Left renal cortex interstitium (tissue), 4 donors: ENCODE measurements around the gene STON2. TPM values are rescaled to one million over a fixed set of nuclear protein-coding genes. Genes with fewer than 3 reads are reported as not detected.
"Not testable (repeated sequence)": the region's sequence is repeated elsewhere in the genome, so short reads cannot be mapped to it uniquely, and the experiment has no call there.

Experiments
- DNase-seq, 4 donors: peaks; one replicate each; pipeline ENCODE4 v3.0.0-alpha.2; 2013; ENCODE audit warnings: low read depth in 4 of 4, low spot score in 2 of 4, missing footprints in 1 of 4
- polyA plus RNA-seq, 4 donors: library from polyadenylated mRNA; unstranded; fragments of 120-200 nt; gene quantifications; one replicate each; pipeline ENCODE4 v1.2.1, GENCODE V29; 2013; ENCODE audit not compliant: insufficient read length in 4 of 4

The STON2 gene
- polyA plus RNA-seq, 4 donors, result 33.3 to 63.4 (median 42.2) TPM

- no peak for DNase-seq
Observed at GRCh38 chr14:81234278-81234677, 165.8 kb downstream of the STON2 start.

GRCh38 chr14:81233615-81234014 is 166.5 kb downstream of the STON2 start:
- DNase-seq, result no peak

GRCh38 chr14:81231540-81231939 is 168.6 kb downstream of the STON2 start:
- DNase-seq, result no peak

- DNase-seq, result no peak
Observed at GRCh38 chr14:81224222-81224621, 175.9 kb downstream of the STON2 start.

- DNase-seq, result not testable (repeated sequence)
Observed at GRCh38 chr14:81223788-81224187, 176.3 kb downstream of the STON2 start.

GRCh38 chr14:81222691-81223090 is 177.4 kb downstream of the STON2 start:
- no peak for DNase-seq

- DNase-seq, result no peak
Observed at GRCh38 chr14:81222126-81222525, 178.0 kb downstream of the STON2 start.

- no peak for DNase-seq
Observed at GRCh38 chr14:81221579-81222102, 178.5 kb downstream of the STON2 start.

GRCh38 chr14:81220830-81221578 is 179.1 kb downstream of the STON2 start, which contains the start of gene GTF2A1:
TSS of gene GTF2A1 (minus strand) at chr14:81220959. CDS start at chr14:81220518, 441 bp downstream.
- DNase-seq, result peak; percentile 93 to 98 (median 94)

GRCh38 chr14:81220580-81220829 is 179.6 kb downstream of the STON2 start:
- no peak for DNase-seq

GRCh38 chr14:81219759-81220579 is 180.2 kb downstream of the STON2 start:
- DNase-seq, result peak in 3 of 4 donors; percentile 55 to 77 (median 61)

GRCh38 chr14:81219210-81219758 is 180.8 kb downstream of the STON2 start:
- DNase-seq, result peak; percentile 86 to 95 (median 88)

- DNase-seq, result no peak
Observed at GRCh38 chr14:81211844-81212243, 188.3 kb downstream of the STON2 start.

Other genes with a start within 250 kb of the STON2 start
- gene GTF2A1, start 179.4 kb downstream of the STON2 start, polyA plus RNA-seq, result 10 to 100 TPM; 34.7 to 40.7 (median 37.6) TPM
- 10 to 100 TPM; 66.7 to 84.4 (median 76.6) TPM for gene SEL1L, start 133.5 kb upstream of the STON2 start, polyA plus RNA-seq